ENCODE measurements around the gene RING1.

Gene RING1

GRCh38 chr6:33208091-33208967 is at the start of gene RING1:
Gene RING1, plus strand, starts transcription at chr6:33208500. Its CDS starts 323 bp downstream, at chr6:33208823.
- peak; percentile 68 to 87 (median 72) for DNase-seq (ENCODE audit: low read depth in 3 of 3)

GRCh38 chr6:33160096-33160495 is 48.2 kb upstream of the RING1 start:
- no peak for DNase-seq (ENCODE audit: low read depth in 3 of 3)

- DNase-seq (ENCODE audit: low read depth in 3 of 3) = no peak
Measured at GRCh38 chr6:33160728-33161344, 47.5 kb upstream of the RING1 start.

- peak; percentile 66 to 81 (median 70) for DNase-seq (ENCODE audit: low read depth in 3 of 3)
Measured at GRCh38 chr6:33161354-33162331, 46.7 kb upstream of the RING1 start.

GRCh38 chr6:33163540-33163939 is 44.8 kb upstream of the RING1 start:
- no peak for DNase-seq (ENCODE audit: low read depth in 3 of 3)

GRCh38 chr6:33164176-33164575 is 44.1 kb upstream of the RING1 start:
- no peak for DNase-seq (ENCODE audit: low read depth in 3 of 3)

GRCh38 chr6:33164665-33165373 is 43.5 kb upstream of the RING1 start:
- DNase-seq (ENCODE audit: low read depth in 3 of 3) = no peak

GRCh38 chr6:33165581-33166258 is 42.6 kb upstream of the RING1 start:
- no peak for DNase-seq (ENCODE audit: low read depth in 3 of 3)

- no peak for DNase-seq (ENCODE audit: low read depth in 3 of 3)
Measured at GRCh38 chr6:33166363-33166762, 41.9 kb upstream of the RING1 start.

- no peak for DNase-seq (ENCODE audit: low read depth in 3 of 3)
Measured at GRCh38 chr6:33166811-33167210, 41.5 kb upstream of the RING1 start.

GRCh38 chr6:33167374-33168283 is 40.7 kb upstream of the RING1 start:
- DNase-seq (ENCODE audit: low read depth in 3 of 3) = no peak

- DNase-seq (ENCODE audit: low read depth in 3 of 3) = no peak
Measured at GRCh38 chr6:33168284-33168601, 40.1 kb upstream of the RING1 start.

GRCh38 chr6:33168639-33169038 is 39.7 kb upstream of the RING1 start:
- DNase-seq (ENCODE audit: low read depth in 3 of 3) = no peak

- no peak for DNase-seq (ENCODE audit: low read depth in 3 of 3)
Measured at GRCh38 chr6:33169291-33170175, 38.8 kb upstream of the RING1 start.

- no peak for DNase-seq (ENCODE audit: low read depth in 3 of 3)
Measured at GRCh38 chr6:33170176-33171015, 37.9 kb upstream of the RING1 start.

- DNase-seq (ENCODE audit: low read depth in 3 of 3) = no peak
Measured at GRCh38 chr6:33171016-33171879, 37.1 kb upstream of the RING1 start.

Measured in stimulated activated CD4-positive, alpha-beta T cell treated with anti-CD3 and anti-CD28 coated beads, TNF-alpha, amount 100 ng/mL, for 48 hours (primary cell).